ENCODE measurements around the gene CLEC2L. TPM values are rescaled to one million over a fixed set of nuclear protein-coding genes. Genes with fewer than 3 reads are reported as not detected.

The CLEC2L gene
- total and polyA plus RNA-seq, 7 experiments from 2014 or later = not detected

- Mint-ChIP-seq H3K4me3 (no peak overlapping the region), H3K27me3 (no peaks in the 10 kb centered on the region), H3K36me3 (peaks cover 3 to 45% (median 29%) of the 10 kb centered on the region in 5 donors), H3K4me1 (peaks cover 0 to 51% (median 38%) of the 10 kb centered on the region in 7 donors), H3K27ac (peak overlapping the region in 6 of 9 donors; percentile 35 to 81 (median 54)), H3K9me3 (peaks cover 0 to 7% (median 0%) of the 10 kb centered on the region in 11 donors)
- Histone ChIP-seq H3K9me3 (ENCODE audit: control insufficient read depth in 2 of 3, low read length in 3 of 3) (no peaks in the 10 kb centered on the region), H3K4me1 (ENCODE audit: control insufficient read depth in 2 of 2, insufficient read depth in 2 of 2, low read length in 2 of 2) (peaks cover 0 to 5% of the 10 kb centered on the region in 2 donors), H3K27me3 (ENCODE audit: control insufficient read depth in 2 of 2, insufficient read depth in 2 of 2, low read length in 2 of 2) (no peaks in the 10 kb centered on the region), H3K36me3 (ENCODE audit: control insufficient read depth in 2 of 3, insufficient read depth in 3 of 3, low read length in 3 of 3) (peaks cover 0 to 33% (median 0%) of the 10 kb centered on the region in 3 experiments), H3K27ac (ENCODE audit: low read depth, low read length) (no peak overlapping the region), H3K4me3 (ENCODE audit: low read length) (no peak overlapping the region)
- ChIA-PET CTCF (no interaction called here), POLR2A (no interaction called here)
- ATAC-seq (no peak), DNase-seq (no peak)
- intact Hi-C loops (cut with micrococcal nuclease) = no loop called here
Measured at GRCh38 chr7:139568346-139568675, 44.8 kb downstream of the CLEC2L start.

- ATAC-seq (no peak), DNase-seq (no peak)
- Mint-ChIP-seq H3K4me1 (peaks cover 0 to 45% (median 36%) of the 10 kb centered on the region in 7 donors), H3K9me3 (peaks cover 0 to 7% (median 0%) of the 10 kb centered on the region in 11 donors), H3K27me3 (no peaks in the 10 kb centered on the region), H3K4me3 (no peak overlapping the region), H3K27ac (peak overlapping the region in 2 of 9 donors; percentile 35 to 41), H3K36me3 (peaks cover 3 to 45% (median 32%) of the 10 kb centered on the region in 5 donors)
- no peak overlapping the region for H3K27ac ChIP-seq (ENCODE audit: low read depth, low read length)
- H3K36me3 ChIP-seq (ENCODE audit: control insufficient read depth in 2 of 3, insufficient read depth in 3 of 3, low read length in 3 of 3) = peaks cover 0 to 38% (median 0%) of the 10 kb centered on the region in 3 experiments
- H3K9me3 ChIP-seq (ENCODE audit: control insufficient read depth in 2 of 3, low read length in 3 of 3) = no peaks in the 10 kb centered on the region
- no peaks in the 10 kb centered on the region for H3K27me3 ChIP-seq (ENCODE audit: control insufficient read depth in 2 of 2, insufficient read depth in 2 of 2, low read length in 2 of 2)
- CTCF ChIA-PET = no interaction called here
- POLR2A ChIA-PET = no interaction called here
- intact Hi-C loops (cut with micrococcal nuclease) = no loop called here
- no peak overlapping the region for H3K4me3 ChIP-seq (ENCODE audit: low read length)
- peaks cover 0 to 5% of the 10 kb centered on the region in 2 donors for H3K4me1 ChIP-seq (ENCODE audit: control insufficient read depth in 2 of 2, insufficient read depth in 2 of 2, low read length in 2 of 2)
Measured at GRCh38 chr7:139568813-139569490, 45.5 kb downstream of the CLEC2L start.

- Histone ChIP-seq H3K27ac (ENCODE audit: low read depth, low read length) (no peak overlapping the region), H3K9me3 (ENCODE audit: control insufficient read depth in 2 of 3, low read length in 3 of 3) (no peaks in the 10 kb centered on the region), H3K4me3 (ENCODE audit: low read length) (no peak overlapping the region), H3K27me3 (ENCODE audit: control insufficient read depth in 2 of 2, insufficient read depth in 2 of 2, low read length in 2 of 2) (no peaks in the 10 kb centered on the region), H3K4me1 (ENCODE audit: control insufficient read depth in 2 of 2, insufficient read depth in 2 of 2, low read length in 2 of 2) (peaks cover 0 to 5% of the 10 kb centered on the region in 2 donors), H3K36me3 (ENCODE audit: control insufficient read depth in 2 of 3, insufficient read depth in 3 of 3, low read length in 3 of 3) (peaks cover 0 to 50% (median 3%) of the 10 kb centered on the region in 3 experiments)
- no peak for DNase-seq
- ChIA-PET CTCF (no interaction called here), POLR2A (no interaction called here)
- intact Hi-C loops (cut with micrococcal nuclease) = no loop called here
- H3K27ac Mint-ChIP-seq = peak overlapping the region in 1 of 9 donors; percentile 32
- peaks cover 3 to 53% (median 35%) of the 10 kb centered on the region in 5 donors for H3K36me3 Mint-ChIP-seq
- H3K9me3 Mint-ChIP-seq = peaks cover 0 to 7% (median 0%) of the 10 kb centered on the region in 11 donors
- H3K4me3 Mint-ChIP-seq = no peak overlapping the region
- no peak for ATAC-seq
- peaks cover 0 to 33% (median 28%) of the 10 kb centered on the region in 7 donors for H3K4me1 Mint-ChIP-seq
- no peaks in the 10 kb centered on the region for H3K27me3 Mint-ChIP-seq
Measured at GRCh38 chr7:139570119-139570518, 46.6 kb downstream of the CLEC2L start.

GRCh38 chr7:139570626-139571025 is 47.1 kb downstream of the CLEC2L start:
- Mint-ChIP-seq H3K27ac (peak overlapping the region in 2 of 9 donors; percentile 32 to 43), H3K4me3 (no peak overlapping the region), H3K27me3 (no peaks in the 10 kb centered on the region), H3K4me1 (peaks cover 0 to 28% (median 23%) of the 10 kb centered on the region in 7 donors), H3K9me3 (peaks cover 0 to 7% (median 0%) of the 10 kb centered on the region in 11 donors), H3K36me3 (peaks cover 3 to 58% (median 41%) of the 10 kb centered on the region in 5 donors)
- Histone ChIP-seq H3K4me3 (ENCODE audit: low read length) (no peak overlapping the region), H3K27ac (ENCODE audit: low read depth, low read length) (no peak overlapping the region), H3K9me3 (ENCODE audit: control insufficient read depth in 2 of 3, low read length in 3 of 3) (no peaks in the 10 kb centered on the region), H3K27me3 (ENCODE audit: control insufficient read depth in 2 of 2, insufficient read depth in 2 of 2, low read length in 2 of 2) (no peaks in the 10 kb centered on the region), H3K36me3 (ENCODE audit: control insufficient read depth in 2 of 3, insufficient read depth in 3 of 3, low read length in 3 of 3) (peaks cover 0 to 55% (median 3%) of the 10 kb centered on the region in 3 experiments), H3K4me1 (ENCODE audit: control insufficient read depth in 2 of 2, insufficient read depth in 2 of 2, low read length in 2 of 2) (peaks cover 0 to 5% of the 10 kb centered on the region in 2 donors)
- CTCF ChIA-PET = no interaction called here
- DNase-seq (no peak), ATAC-seq (no peak)
- POLR2A ChIA-PET = no interaction called here
- intact Hi-C loops (cut with micrococcal nuclease) = no loop called here

GRCh38 chr7:139571190-139571589 is 47.7 kb downstream of the CLEC2L start:
- ChIA-PET POLR2A (no interaction called here), CTCF (no interaction called here)
- Mint-ChIP-seq H3K27ac (peak overlapping the region in 1 of 9 donors; percentile 43), H3K4me1 (peaks cover 0 to 23% (median 19%) of the 10 kb centered on the region in 7 donors), H3K27me3 (no peaks in the 10 kb centered on the region), H3K36me3 (peaks cover 2 to 61% (median 42%) of the 10 kb centered on the region in 5 donors), H3K4me3 (no peak overlapping the region), H3K9me3 (peaks cover 0 to 7% (median 0%) of the 10 kb centered on the region in 11 donors)
- H3K36me3 ChIP-seq (ENCODE audit: control insufficient read depth in 2 of 3, insufficient read depth in 3 of 3, low read length in 3 of 3) = peaks cover 0 to 60% (median 3%) of the 10 kb centered on the region in 3 experiments
- no peak overlapping the region for H3K4me3 ChIP-seq (ENCODE audit: low read length)
- intact Hi-C loops (cut with micrococcal nuclease) = no loop called here
- no peak overlapping the region for H3K27ac ChIP-seq (ENCODE audit: low read depth, low read length)
- H3K27me3 ChIP-seq (ENCODE audit: control insufficient read depth in 2 of 2, insufficient read depth in 2 of 2, low read length in 2 of 2) = no peaks in the 10 kb centered on the region
- no peaks in the 10 kb centered on the region for H3K9me3 ChIP-seq (ENCODE audit: control insufficient read depth in 2 of 3, low read length in 3 of 3)
- H3K4me1 ChIP-seq (ENCODE audit: control insufficient read depth in 2 of 2, insufficient read depth in 2 of 2, low read length in 2 of 2) = peaks cover 0 to under 1% of the 10 kb centered on the region in 2 donors
- DNase-seq (no peak), ATAC-seq (no peak)

- POLR2A ChIA-PET = interaction anchor here (1.4 kb wide), 1 partner anchor 9 kb away, joined by 3 read pairs; no protein-coding TSS in a partner anchor
Measured at GRCh38 chr7:139571651-139572050, 48.2 kb downstream of the CLEC2L start.

More at GRCh38 chr7:139571651-139572050, 48.2 kb downstream of the CLEC2L start:
- Mint-ChIP-seq H3K4me3 (no peak overlapping the region), H3K9me3 (peaks cover 0 to 7% (median 0%) of the 10 kb centered on the region in 11 donors), H3K36me3 (peaks cover 2 to 62% (median 39%) of the 10 kb centered on the region in 5 donors), H3K27me3 (no peaks in the 10 kb centered on the region), H3K4me1 (peaks cover 0 to 18% (median 14%) of the 10 kb centered on the region in 7 donors), H3K27ac (no peak overlapping the region)
- ATAC-seq (no peak), DNase-seq (no peak)
- Histone ChIP-seq H3K27me3 (ENCODE audit: control insufficient read depth in 2 of 2, insufficient read depth in 2 of 2, low read length in 2 of 2) (no peaks in the 10 kb centered on the region), H3K36me3 (ENCODE audit: control insufficient read depth in 2 of 3, insufficient read depth in 3 of 3, low read length in 3 of 3) (peaks cover 0 to 65% (median 3%) of the 10 kb centered on the region in 3 experiments), H3K4me1 (ENCODE audit: control insufficient read depth in 2 of 2, insufficient read depth in 2 of 2, low read length in 2 of 2) (no peaks in the 10 kb centered on the region), H3K4me3 (ENCODE audit: low read length) (no peak overlapping the region), H3K27ac (ENCODE audit: low read depth, low read length) (no peak overlapping the region), H3K9me3 (ENCODE audit: control insufficient read depth in 2 of 3, low read length in 3 of 3) (no peaks in the 10 kb centered on the region)
- CTCF ChIA-PET = no interaction called here
- intact Hi-C loops (cut with micrococcal nuclease) = no loop called here

All from naive thymus-derived CD4-positive, alpha-beta T cell (primary cell).